Stimulated activated naive CD8-positive, alpha-beta T cell treated with anti-CD3 and anti-CD28 coated beads, Interleukin-15, Interleukin-2, amounts not matched to agents 100 ng/mL and 50 ng/mL, for 24 hours (primary cell): ENCODE measurements around the gene VIPR2.
"Not testable (repeated sequence)": the region's sequence is repeated elsewhere in the genome, so short reads cannot be mapped to it uniquely, and the experiment has no call there.

Source experiments
- H3K27ac Mint-ChIP-seq: one replicate; pipeline ENCODE4 v1.8.0; 2021; ENCODE audit warnings: mild to moderate bottlenecking, mixed read lengths
- H3K27me3 Mint-ChIP-seq: one replicate; pipeline ENCODE4 v1.8.0; 2021; ENCODE audit warnings: mixed read lengths
- H3K36me3 Mint-ChIP-seq: one replicate; pipeline ENCODE4 v1.8.0; 2021; ENCODE audit warnings: low read depth, mixed read lengths
- H3K4me1 Mint-ChIP-seq: one replicate; pipeline ENCODE4 v1.8.0; 2021; ENCODE audit warnings: low read depth, mixed read lengths
- H3K4me3 Mint-ChIP-seq: one replicate; pipeline ENCODE4 v1.8.0; 2021; ENCODE audit warnings: mild to moderate bottlenecking, mixed read lengths
- H3K9me3 Mint-ChIP-seq: one replicate; pipeline ENCODE4 v1.8.0; 2021; ENCODE audit warnings: mixed read lengths

VIPR2 gene, protein sequence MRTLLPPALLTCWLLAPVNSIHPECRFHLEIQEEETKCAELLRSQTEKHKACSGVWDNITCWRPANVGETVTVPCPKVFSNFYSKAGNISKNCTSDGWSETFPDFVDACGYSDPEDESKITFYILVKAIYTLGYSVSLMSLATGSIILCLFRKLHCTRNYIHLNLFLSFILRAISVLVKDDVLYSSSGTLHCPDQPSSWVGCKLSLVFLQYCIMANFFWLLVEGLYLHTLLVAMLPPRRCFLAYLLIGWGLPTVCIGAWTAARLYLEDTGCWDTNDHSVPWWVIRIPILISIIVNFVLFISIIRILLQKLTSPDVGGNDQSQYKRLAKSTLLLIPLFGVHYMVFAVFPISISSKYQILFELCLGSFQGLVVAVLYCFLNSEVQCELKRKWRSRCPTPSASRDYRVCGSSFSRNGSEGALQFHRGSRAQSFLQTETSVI

DNA sequence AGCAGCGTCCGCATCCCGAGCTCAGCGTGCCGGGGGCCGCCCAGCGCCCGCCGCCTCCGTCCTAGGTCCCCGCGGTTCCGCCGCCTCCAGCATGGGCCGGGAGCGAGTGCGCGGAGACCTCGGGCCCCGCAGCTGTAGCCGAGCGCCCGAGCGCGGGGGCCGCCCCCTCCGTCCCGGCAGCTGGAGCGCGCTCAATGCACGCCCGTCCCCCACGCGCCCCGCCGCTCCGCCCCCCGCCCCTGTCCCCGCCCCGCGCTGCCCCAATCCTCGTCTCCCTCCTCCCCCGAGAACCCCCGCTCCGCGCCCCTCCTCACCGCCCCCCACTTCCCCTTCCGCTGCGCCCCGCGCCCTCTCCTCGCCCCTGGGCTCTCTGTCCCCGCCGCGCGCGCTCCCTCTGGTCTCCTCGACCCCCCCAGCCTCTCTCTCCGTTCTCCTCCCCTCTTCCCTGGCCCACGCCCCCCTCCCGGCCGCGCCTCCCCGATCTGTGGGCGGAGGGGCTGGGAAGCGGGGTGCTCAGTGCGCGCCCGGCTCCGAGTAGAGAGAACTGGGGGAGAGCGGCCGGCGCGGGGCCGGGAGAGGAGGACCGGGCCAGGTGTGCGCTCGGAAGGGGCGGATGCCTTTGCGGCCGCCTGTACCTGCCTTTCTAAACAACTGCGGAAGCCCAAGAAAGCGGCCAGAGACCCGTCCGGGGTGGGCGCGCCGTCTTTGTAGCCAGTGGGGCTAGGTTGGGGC is at the start of gene VIPR2:
TSS of gene VIPR2 (minus strand) at position 110 of the 732 bp plus-strand sequence. CDS start at position 14, 96 bp downstream.
- Mint-ChIP-seq H3K4me3 (peak within 1 kb of the TSS; percentile 69), H3K36me3 (no peaks in the 10 kb centered on the region), H3K27ac (no peak within 1 kb of the TSS), H3K9me3 (no peaks in the 10 kb centered on the region), H3K4me1 (no peaks in the 10 kb centered on the region), H3K27me3 (peaks cover 43% of the 10 kb centered on the region)

DNA sequence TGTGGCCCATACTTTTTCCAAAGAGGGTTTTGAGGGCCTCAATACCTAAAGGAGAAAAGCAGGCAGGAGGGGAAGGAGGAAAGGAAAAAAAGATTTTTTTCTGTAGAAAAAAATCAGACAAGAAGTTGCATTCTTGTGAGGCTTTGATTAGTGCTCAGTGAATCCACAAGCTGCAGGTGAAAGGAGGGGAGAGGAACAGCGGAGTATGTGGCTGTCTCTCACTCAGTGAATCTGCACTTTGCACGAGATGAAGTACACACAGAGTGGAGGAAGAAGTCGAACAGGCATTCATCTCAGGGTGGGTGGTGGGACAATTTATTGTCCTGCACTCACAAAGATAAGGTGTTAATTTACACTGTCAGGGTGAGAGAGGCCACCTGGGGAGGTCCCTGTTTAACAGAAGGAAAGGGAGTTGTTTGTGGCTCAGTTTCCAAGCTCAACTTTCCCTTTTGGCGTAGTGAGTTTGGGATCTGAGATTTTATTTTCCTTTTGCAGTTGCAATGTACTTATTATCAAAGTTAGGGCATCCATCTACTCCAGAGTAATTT is 49.0 kb upstream of the VIPR2 start:
- Mint-ChIP-seq H3K27me3 (no peaks in the 10 kb centered on the region), H3K27ac (no peak overlapping the region), H3K4me1 (peaks cover 35% of the 10 kb centered on the region), H3K9me3 (no peaks in the 10 kb centered on the region), H3K4me3 (no peak overlapping the region), H3K36me3 (no peaks in the 10 kb centered on the region)

DNA sequence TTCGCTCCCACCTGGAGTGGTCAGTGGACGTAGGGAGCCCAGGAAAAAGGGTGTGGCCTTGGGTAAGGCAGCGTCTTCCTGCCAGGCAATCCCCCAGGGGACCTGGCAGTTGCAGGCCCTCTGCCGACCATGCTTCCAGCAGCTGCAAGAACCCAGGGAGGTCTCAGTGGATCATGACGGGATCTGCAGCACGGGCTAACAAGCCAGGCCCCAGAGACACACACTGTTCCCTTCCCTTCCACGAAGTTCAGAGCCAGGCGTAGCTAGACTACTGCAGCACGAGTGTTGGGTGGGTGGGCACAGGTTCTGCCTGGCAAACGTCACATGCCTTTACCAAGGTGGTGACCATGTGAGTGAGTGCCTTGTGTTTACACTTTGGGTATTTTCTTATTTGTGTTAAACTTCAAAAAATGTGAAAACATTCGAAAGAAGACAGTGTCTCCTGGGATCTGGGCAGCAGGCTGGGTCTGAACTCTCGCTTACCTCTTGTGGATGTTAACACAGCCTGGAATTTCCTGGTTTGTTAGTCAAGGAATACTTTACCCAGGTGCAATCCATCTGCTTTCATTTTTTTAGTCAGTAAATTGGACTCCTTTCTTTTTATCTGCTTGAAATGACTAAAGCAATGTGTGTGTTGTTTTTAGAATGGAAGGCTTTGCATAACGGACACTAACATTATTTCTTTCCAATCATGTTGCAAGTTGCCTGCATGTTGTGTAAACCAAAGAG is 48.2 kb upstream of the VIPR2 start:
- no peak overlapping the region for H3K27ac Mint-ChIP-seq
- no peaks in the 10 kb centered on the region for H3K27me3 Mint-ChIP-seq
- H3K4me1 Mint-ChIP-seq = peaks cover 29% of the 10 kb centered on the region
- H3K9me3 Mint-ChIP-seq = no peaks in the 10 kb centered on the region
- no peak overlapping the region for H3K4me3 Mint-ChIP-seq
- no peaks in the 10 kb centered on the region for H3K36me3 Mint-ChIP-seq

DNA sequence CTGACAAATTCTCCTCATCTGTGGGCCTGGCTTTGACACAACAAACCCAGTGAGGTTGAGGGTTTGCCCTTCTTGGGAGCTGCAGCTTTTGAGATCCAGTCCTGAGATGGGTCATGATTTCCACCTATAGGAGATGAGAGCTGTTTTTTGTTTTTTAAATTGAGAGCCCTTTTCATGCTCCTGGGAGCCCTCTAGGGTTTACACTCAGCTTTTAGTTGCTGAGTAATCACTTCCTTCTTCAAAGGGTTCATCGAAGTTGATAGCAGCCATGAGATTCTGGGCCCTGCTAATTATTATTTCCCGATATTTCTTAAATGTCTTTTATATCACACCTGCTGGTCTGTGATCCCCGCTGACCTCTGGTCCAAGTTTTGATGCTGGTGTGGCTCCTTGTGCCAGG is 47.3 kb upstream of the VIPR2 start:
- no peak overlapping the region for H3K4me3 Mint-ChIP-seq

DNA sequence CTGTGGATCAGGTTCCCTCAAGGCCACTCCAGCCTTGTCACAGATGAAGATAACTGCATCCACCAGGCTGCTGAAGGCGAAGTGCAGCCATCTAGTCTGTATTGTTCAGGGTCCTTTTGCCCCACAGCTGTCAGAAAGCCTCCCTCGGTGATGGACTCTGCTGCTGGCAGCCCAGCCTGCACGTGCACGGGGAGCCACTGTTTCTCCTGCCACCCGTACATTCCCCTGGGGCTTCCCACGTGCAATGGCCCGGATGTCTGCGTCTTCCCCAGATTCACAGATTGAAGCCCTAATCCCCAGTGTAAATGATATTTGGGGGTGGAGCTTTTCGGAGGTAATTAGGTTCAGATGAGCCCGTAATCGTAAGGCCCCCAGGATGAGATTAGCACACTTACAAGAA is 46.6 kb upstream of the VIPR2 start:
- H3K4me1 Mint-ChIP-seq = peaks cover 13% of the 10 kb centered on the region
- H3K27ac Mint-ChIP-seq = no peak overlapping the region
- H3K27me3 Mint-ChIP-seq = peaks cover 6% of the 10 kb centered on the region
- no peaks in the 10 kb centered on the region for H3K36me3 Mint-ChIP-seq
- H3K9me3 Mint-ChIP-seq = peaks cover 4% of the 10 kb centered on the region
- no peak overlapping the region for H3K4me3 Mint-ChIP-seq

More for the DNA sequence above, 47.3 kb upstream of the VIPR2 start:
- no peaks in the 10 kb centered on the region for H3K27me3 Mint-ChIP-seq
- no peaks in the 10 kb centered on the region for H3K9me3 Mint-ChIP-seq
- H3K36me3 Mint-ChIP-seq = no peaks in the 10 kb centered on the region
- H3K4me1 Mint-ChIP-seq = peaks cover 20% of the 10 kb centered on the region
- H3K27ac Mint-ChIP-seq = no peak overlapping the region

DNA sequence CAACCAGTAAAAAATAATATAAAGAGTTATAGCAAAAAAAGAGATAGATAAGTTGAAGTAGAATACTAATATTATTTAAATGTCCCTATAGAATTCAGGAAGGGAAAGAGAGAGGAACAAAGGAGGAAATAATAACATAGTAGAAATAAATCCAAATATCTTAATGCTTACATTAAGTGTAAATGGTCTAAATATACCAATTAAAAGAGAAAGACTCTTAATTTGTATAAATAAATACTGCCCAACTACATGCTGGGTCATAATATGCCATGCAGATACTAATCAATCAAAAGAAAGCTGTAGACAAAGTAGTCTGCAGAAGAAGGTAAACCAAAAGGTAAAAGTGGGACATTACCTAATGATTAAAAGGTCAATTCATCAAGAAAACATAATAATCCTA is 43.3 kb upstream of the VIPR2 start:
- H3K4me3 Mint-ChIP-seq = no peak overlapping the region
- H3K27me3 Mint-ChIP-seq = peaks cover 16% of the 10 kb centered on the region
- H3K36me3 Mint-ChIP-seq = no peaks in the 10 kb centered on the region
- no peak overlapping the region for H3K27ac Mint-ChIP-seq
- no peaks in the 10 kb centered on the region for H3K4me1 Mint-ChIP-seq
- H3K9me3 Mint-ChIP-seq = peaks cover 9% of the 10 kb centered on the region

DNA sequence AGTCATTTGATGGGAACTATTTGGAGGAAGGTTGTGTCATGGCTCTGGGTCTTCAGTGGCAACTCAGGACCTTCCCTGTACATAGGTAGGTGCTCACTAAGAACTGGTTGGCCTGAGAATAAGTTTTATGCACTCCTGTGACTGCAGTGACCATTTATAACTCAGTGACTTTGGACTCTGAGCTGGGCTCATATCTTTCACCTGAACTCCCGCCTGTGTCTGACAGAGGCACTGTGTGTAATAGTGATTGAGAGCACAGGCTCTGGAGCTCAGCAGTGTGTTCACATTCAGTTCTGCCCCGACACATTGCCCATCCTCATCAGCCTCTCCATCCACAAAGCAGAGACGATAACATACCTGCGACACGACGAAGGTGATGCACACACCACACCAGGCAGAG is 34.6 kb upstream of the VIPR2 start:
- H3K4me3 Mint-ChIP-seq = no peak overlapping the region
- no peak overlapping the region for H3K27ac Mint-ChIP-seq
- peaks cover 3% of the 10 kb centered on the region for H3K9me3 Mint-ChIP-seq
- H3K36me3 Mint-ChIP-seq = no peaks in the 10 kb centered on the region
- peaks cover 11% of the 10 kb centered on the region for H3K4me1 Mint-ChIP-seq
- H3K27me3 Mint-ChIP-seq = peaks cover 11% of the 10 kb centered on the region

DNA sequence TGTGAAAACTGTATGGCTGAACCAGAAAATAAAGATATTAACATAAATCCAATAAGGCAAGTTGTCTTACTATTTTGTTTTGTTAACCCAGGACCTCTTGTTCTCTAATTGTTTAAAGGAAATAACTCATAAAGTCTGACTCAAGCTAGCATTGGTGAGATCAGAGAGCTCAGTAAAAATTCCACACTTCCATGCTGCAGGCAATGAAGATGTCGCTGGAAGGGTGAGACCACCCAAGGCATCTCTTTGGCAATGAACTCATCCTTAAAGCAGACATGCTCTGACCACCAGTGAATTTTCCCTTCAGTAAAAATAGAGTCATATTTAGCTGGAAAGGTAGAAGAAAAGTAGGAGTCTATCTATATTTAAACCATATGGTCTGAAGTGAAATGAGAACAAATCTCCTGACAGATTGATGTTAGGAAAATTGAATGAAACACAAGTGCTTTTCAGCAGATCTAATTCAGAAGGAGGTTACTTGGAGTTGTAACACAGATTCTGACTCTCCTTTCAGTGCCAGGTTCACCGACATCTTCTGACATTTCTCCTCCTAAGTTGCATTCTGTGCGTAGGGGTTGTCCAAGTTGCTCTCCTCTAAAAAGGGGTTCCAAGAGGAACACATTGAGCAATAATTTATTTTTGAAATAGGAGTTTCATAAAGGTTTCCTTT is 32.8 kb upstream of the VIPR2 start:
- Mint-ChIP-seq H3K36me3 (no peaks in the 10 kb centered on the region), H3K9me3 (peaks cover 11% of the 10 kb centered on the region), H3K27me3 (peaks cover 11% of the 10 kb centered on the region), H3K4me3 (no peak overlapping the region), H3K4me1 (peaks cover 11% of the 10 kb centered on the region), H3K27ac (no peak overlapping the region)

DNA sequence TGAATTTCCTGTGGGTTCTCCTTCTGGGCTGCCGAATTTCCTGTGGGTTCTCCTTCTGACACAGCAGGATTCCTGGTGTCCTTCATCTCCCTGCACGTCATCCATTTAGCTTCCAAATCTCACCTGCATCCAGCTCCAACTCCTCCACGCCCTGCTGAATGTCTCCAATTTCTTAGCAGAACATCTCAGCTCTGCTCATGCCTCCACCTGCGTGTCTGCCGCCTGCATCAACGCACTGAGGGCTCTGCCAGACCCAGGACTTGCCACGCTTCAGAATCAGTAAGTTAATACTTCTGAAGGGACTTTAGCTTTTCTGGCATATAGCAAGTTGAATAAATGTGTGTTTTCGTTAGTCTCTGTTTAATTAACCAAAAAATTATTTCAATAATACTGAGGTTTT is 31.1 kb upstream of the VIPR2 start:
- Mint-ChIP-seq H3K27me3 (peaks cover 11% of the 10 kb centered on the region), H3K27ac (peak overlapping the region; percentile 83), H3K4me3 (no peak overlapping the region), H3K4me1 (peaks cover 11% of the 10 kb centered on the region), H3K36me3 (no peaks in the 10 kb centered on the region), H3K9me3 (peaks cover 11% of the 10 kb centered on the region)

DNA sequence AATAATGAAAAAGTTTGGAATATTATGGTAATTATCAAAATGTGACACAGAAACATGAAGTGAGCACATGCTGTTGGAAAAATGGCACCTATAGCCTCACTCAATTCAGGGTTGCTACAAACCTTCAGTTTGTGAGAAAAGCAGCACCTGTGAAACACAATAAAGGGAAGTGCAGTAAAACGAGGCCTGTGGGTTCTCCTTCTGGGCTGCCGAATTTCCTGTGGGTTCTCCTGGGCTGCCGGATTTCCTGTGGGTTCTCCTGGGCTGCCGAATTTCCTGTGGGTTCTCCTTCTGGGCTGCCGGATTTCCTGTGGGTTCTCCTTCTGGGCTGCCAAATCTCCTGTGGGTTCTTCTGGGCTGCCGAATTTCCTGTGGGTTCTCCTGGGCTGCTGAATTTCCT is 30.4 kb upstream of the VIPR2 start:
- not testable (repeated sequence) for H3K27me3 Mint-ChIP-seq, H3K4me3 Mint-ChIP-seq, H3K27ac Mint-ChIP-seq, H3K36me3 Mint-ChIP-seq
- H3K9me3 Mint-ChIP-seq = peaks cover 11% of the 10 kb centered on the region
- H3K4me1 Mint-ChIP-seq = peaks cover 11% of the 10 kb centered on the region

DNA sequence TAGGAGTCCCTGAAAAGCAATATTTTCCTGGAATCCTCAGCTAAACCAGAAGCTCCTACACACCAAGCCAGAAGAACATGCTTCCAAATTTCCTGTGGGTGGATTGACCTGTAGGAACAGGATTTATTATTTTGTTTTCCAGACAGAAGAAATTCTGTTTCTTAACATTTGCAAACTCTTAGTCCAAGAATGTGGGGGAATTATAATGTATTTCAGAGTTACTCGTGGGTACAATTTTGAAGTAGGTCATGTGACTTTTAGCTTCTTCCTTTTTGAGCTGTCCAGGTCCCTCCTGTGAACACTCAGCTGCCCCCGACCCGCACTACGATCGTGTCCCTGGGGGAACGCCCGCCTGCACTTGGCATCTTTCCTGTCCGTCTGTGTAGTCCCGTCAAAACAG is 27.7 kb upstream of the VIPR2 start:
- H3K4me3 Mint-ChIP-seq = no peak overlapping the region
- H3K9me3 Mint-ChIP-seq = peaks cover 11% of the 10 kb centered on the region
- peaks cover 7% of the 10 kb centered on the region for H3K27me3 Mint-ChIP-seq
- no peak overlapping the region for H3K27ac Mint-ChIP-seq
- no peaks in the 10 kb centered on the region for H3K36me3 Mint-ChIP-seq
- H3K4me1 Mint-ChIP-seq = peaks cover 11% of the 10 kb centered on the region

DNA sequence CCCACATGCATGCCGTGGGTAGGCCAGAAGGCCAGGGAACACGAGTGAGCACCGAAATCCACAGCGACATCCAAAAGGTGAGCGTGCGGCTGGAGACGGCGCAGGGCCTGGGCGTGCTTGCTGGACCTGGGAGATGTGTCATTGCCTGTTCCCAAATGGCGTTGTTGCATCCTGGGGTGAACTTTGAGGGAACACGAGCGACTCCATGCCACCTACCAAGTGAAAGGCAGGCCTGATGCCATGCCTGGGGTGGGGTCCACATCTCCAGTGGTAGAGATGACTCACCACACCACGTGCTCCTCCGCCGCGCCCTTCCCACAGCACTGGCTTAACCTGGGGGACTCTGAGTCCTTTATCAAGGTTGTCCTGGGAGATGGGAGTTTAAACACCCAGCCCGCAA is 24.7 kb upstream of the VIPR2 start:
- Mint-ChIP-seq H3K9me3 (peaks cover 7% of the 10 kb centered on the region), H3K27ac (no peak overlapping the region), H3K4me3 (no peak overlapping the region), H3K4me1 (peaks cover under 1% of the 10 kb centered on the region), H3K27me3 (peaks cover 5% of the 10 kb centered on the region), H3K36me3 (no peaks in the 10 kb centered on the region)

DNA sequence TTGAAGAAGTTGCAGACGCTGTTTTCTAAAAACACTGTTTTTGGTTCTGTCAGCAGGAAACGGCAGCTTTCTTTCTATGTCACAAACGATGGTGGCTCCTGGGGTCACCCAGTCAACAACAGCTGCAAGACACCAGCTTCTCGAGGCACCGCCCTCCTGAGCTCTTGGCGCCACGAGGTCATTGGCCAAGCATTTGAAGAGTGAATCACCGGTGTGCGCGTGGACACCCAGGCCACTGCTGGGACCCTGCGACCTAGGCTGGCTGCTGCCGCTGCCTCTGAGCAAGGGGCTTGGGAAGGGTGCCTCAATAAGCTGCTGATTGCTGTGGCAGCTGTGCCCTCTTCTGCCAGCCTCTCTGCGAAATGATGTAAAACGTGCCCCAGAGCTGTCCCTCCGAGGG is 22.5 kb upstream of the VIPR2 start:
- Mint-ChIP-seq H3K4me3 (no peak overlapping the region), H3K36me3 (no peaks in the 10 kb centered on the region), H3K27me3 (no peaks in the 10 kb centered on the region), H3K4me1 (no peaks in the 10 kb centered on the region), H3K27ac (no peak overlapping the region), H3K9me3 (no peaks in the 10 kb centered on the region)

DNA sequence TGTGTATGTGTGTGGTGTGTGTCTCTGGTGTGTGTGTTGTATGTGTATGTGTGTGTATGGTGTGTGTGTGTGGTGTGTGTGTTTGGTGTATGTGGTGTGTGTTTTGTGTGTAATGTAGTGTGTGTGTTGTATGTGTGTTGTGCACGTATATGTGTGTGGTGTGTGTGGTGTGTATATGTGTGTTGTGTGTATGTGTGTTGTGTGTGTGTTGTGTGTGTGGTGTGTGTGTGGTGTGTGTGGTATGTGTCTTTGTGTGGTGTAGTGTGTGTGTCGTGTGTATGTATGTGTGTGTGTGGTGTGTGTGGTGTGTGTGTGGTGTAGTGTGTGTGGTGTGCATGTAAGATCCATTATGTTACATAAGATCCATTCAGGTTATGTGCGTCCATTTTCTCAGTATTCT is 21.9 kb upstream of the VIPR2 start:
- H3K36me3 Mint-ChIP-seq = no peaks in the 10 kb centered on the region
- H3K27me3 Mint-ChIP-seq = no peaks in the 10 kb centered on the region
- no peak overlapping the region for H3K4me3 Mint-ChIP-seq
- no peak overlapping the region for H3K27ac Mint-ChIP-seq
- H3K4me1 Mint-ChIP-seq = no peaks in the 10 kb centered on the region
- no peaks in the 10 kb centered on the region for H3K9me3 Mint-ChIP-seq
